HG03139 (cell line): Measurements from ENCODE around the gene TBCCD1.
"Not testable (repeated sequence)": the region's sequence is repeated elsewhere in the genome, so short reads cannot be mapped to it uniquely, and the experiment has no call there.

Experiments
- ATAC-seq: cut with Tn5 transposase; IDR thresholded peaks from one replicate; pipeline ENCODE4 v1.9.1; 2021; ENCODE audit not compliant: unreplicated experiment

TBCCD1 gene

GRCh38 chr3:186596568-186597287, 29.6 kb upstream of the TBCCD1 start:
- no peak for ATAC-seq

- no peak for ATAC-seq
Observed at GRCh38 chr3:186594591-186595113, 27.5 kb upstream of the TBCCD1 start.

- no peak for ATAC-seq
Observed at GRCh38 chr3:186593862-186594261, 26.7 kb upstream of the TBCCD1 start.

- ATAC-seq: no peak
Observed at GRCh38 chr3:186592682-186593081, 25.5 kb upstream of the TBCCD1 start.

GRCh38 chr3:186590580-186591295, 23.6 kb upstream of the TBCCD1 start:
- no peak for ATAC-seq

GRCh38 chr3:186589856-186590579, 22.9 kb upstream of the TBCCD1 start:
- no peak for ATAC-seq

GRCh38 chr3:186589121-186589520, 22.0 kb upstream of the TBCCD1 start:
- ATAC-seq: no peak

- ATAC-seq: no peak
Observed at GRCh38 chr3:186588632-186589031, 21.5 kb upstream of the TBCCD1 start.

- ATAC-seq: no peak
Observed at GRCh38 chr3:186587183-186587582, 20.0 kb upstream of the TBCCD1 start.

- not testable (repeated sequence) for ATAC-seq
Observed at GRCh38 chr3:186586245-186586644, 19.1 kb upstream of the TBCCD1 start.

GRCh38 chr3:186583831-186584230, 16.7 kb upstream of the TBCCD1 start:
- ATAC-seq: no peak

GRCh38 chr3:186582541-186582940, 15.4 kb upstream of the TBCCD1 start:
- no peak for ATAC-seq

- ATAC-seq: no peak
Observed at GRCh38 chr3:186580785-186581184, 13.6 kb upstream of the TBCCD1 start.

GRCh38 chr3:186577521-186577920, 10.4 kb upstream of the TBCCD1 start:
- ATAC-seq: no peak

- no peak for ATAC-seq
Observed at GRCh38 chr3:186571644-186572013, 4.5 kb upstream of the TBCCD1 start.

- no peak for ATAC-seq
Observed at GRCh38 chr3:186570941-186571643, 4.0 kb upstream of the TBCCD1 start.

- peak; percentile 83 for ATAC-seq
Observed at GRCh38 chr3:186570096-186570940, 3.2 kb upstream of the TBCCD1 start, which contains the start of gene DNAJB11. DNAJB11 (plus strand) TSS chr3:186570720; CDS start chr3:186570898, 178 bp downstream.

- no peak for ATAC-seq
Observed at GRCh38 chr3:186569779-186570095, 2.6 kb upstream of the TBCCD1 start.

- ATAC-seq: not testable (repeated sequence)
Observed at GRCh38 chr3:186569361-186569760, 2.2 kb upstream of the TBCCD1 start.

- ATAC-seq: no peak
Observed at GRCh38 chr3:186566772-186567071, 417 bp downstream of the TBCCD1 start.
